HCT116 (cell line): Measurements from ENCODE around the gene ARSK. TPM values are rescaled to one million over a fixed set of nuclear protein-coding genes. Genes with fewer than 3 reads are reported as not detected.

Source experiments
- ATAC-seq: fragments of 200-7000 bp; cut with Tn5 transposase; 2 replicates; pipeline ENCODE4 v1.9.1; 2020; ENCODE audit warnings: mild to moderate bottlenecking, moderate library complexity
- BruUV-seq: library from RNA; stranded (reverse); fragments of 400-500 nt; replicated peaks from 2 replicates; lab custom pipeline; 2021; lab: Mats Ljungman, UMichigan
- CTCF ChIA-PET: fragments of 300-600 bp; sonication (Branson Sonifier 250); formaldehyde crosslinking; loops from one replicate; lab custom pipeline; 2021; ENCODE audit warnings: antibody characterized with exemption; lab: Charles Lee
- POLR2A ChIA-PET: fragments of 300-600, 350-600 bp; sonication (Branson Sonifier 250); formaldehyde crosslinking; loops from one replicate; lab custom pipeline; 2021; ENCODE audit warnings: antibody characterized with exemption; lab: Charles Lee
- RAD21 ChIA-PET, 2 experiments: fragments of 300-600 bp; sonication (Branson Sonifier 250); formaldehyde crosslinking; loops; one replicate each; lab custom pipeline; 2023; ENCODE audit warnings: low total read pairs in 2 of 2; ENCODE audit not compliant: uncharacterized antibody in 2 of 2, unreplicated experiment in 2 of 2, low non-redundant PET in 1 of 2; lab: Charles Lee
- DNase-seq: peaks from one replicate; pipeline ENCODE4 v3.0.0-alpha.2; 2010; ENCODE audit warnings: low read depth, low spot score
- H2AFZ ChIP-seq: fragments of 200-600 bp; shearing (Covaris generic), sonication (generic); 2 replicates; pipeline ENCODE4 v1.6.1; 2017; ENCODE audit warnings: low read depth, mixed run types, mixed read lengths, antibody characterized with exemption, low read length; ENCODE audit not compliant: poor library complexity, severe bottlenecking
- H3K27ac ChIP-seq: 2 replicates; pipeline ENCODE4 v1.5.1; 2012; ENCODE audit warnings: low read depth, low read length
- H3K27me3 ChIP-seq: fragments of 200-600 bp; sonication (generic); 2 replicates; pipeline ENCODE4 v1.6.1; 2016; ENCODE audit warnings: mixed run types, low read length, mixed read lengths; ENCODE audit not compliant: insufficient read depth
- H3K36me3 ChIP-seq, 2 experiments: fragments of 200-500 bp in 1 of 2; fragments of 200-600 bp in 1 of 2; sonication (Bioruptor generic) in 1 of 2; sonication (generic) in 1 of 2; 2 replicates each; pipeline versions ENCODE4 v1.5.1 to v1.6.1; 2014 to 2016; ENCODE audit warnings: low read length in 2 of 2, inconsistent platforms in 1 of 2, mixed read lengths in 1 of 2, mixed run types in 1 of 2; ENCODE audit not compliant: insufficient read depth in 2 of 2, control insufficient read depth in 1 of 2
- H3K4me1 ChIP-seq, 2 experiments: fragments of 200-600 bp in 1 of 2; sonication (generic) in 1 of 2; 2 replicates each; pipeline versions ENCODE4 v1.5.1 to v1.6.1; 2012 to 2017; ENCODE audit warnings: low read length in 2 of 2, inconsistent platforms in 1 of 2, mild to moderate bottlenecking in 1 of 2, mixed read lengths in 1 of 2, mixed run types in 1 of 2, moderate library complexity in 1 of 2; ENCODE audit not compliant: insufficient read depth in 2 of 2, control insufficient read depth in 1 of 2
- H3K4me2 ChIP-seq: fragments of 200-600 bp; sonication (generic); 2 replicates; pipeline ENCODE4 v1.6.1; 2017; ENCODE audit warnings: mixed run types, low read length, mixed read lengths
- H3K4me3 ChIP-seq, 2 experiments: fragments of 200-600 bp in 1 of 2; sonication (generic) in 1 of 2; replicated peaks in 1 of 2; 2 replicates each; pipeline ENCODE4 v1.5.1; 2011 to 2016; ENCODE audit warnings: low read length in 2 of 2, control low read depth in 1 of 2, low read depth in 1 of 2, mild to moderate bottlenecking in 1 of 2, mixed read lengths in 1 of 2, mixed run types in 1 of 2
- H3K79me2 ChIP-seq: fragments of 200-600 bp; sonication (generic); 2 replicates; pipeline ENCODE4 v1.6.1; 2017; ENCODE audit warnings: mild to moderate bottlenecking, mixed run types, low read length, moderate library complexity, mixed read lengths; ENCODE audit not compliant: insufficient read depth
- H3K9ac ChIP-seq: fragments of 200-600 bp; sonication (generic); 2 replicates; pipeline ENCODE4 v1.6.1; 2016; ENCODE audit warnings: low read length, mixed read lengths
- H3K9me2 ChIP-seq: fragments of 200-600 bp; sonication (generic), shearing (Covaris generic); 2 replicates; pipeline ENCODE4 v1.6.1; 2017; ENCODE audit warnings: mixed run types, mild to moderate bottlenecking, moderate library complexity; ENCODE audit not compliant: insufficient read depth
- H3K9me3 ChIP-seq, 2 experiments: fragments of 200-500 bp in 1 of 2; fragments of 200-600 bp in 1 of 2; sonication (Bioruptor generic) in 1 of 2; sonication (generic) in 1 of 2; 2 replicates each; pipeline ENCODE4 v1.6.1; 2014 to 2017; ENCODE audit warnings: low read length in 2 of 2, mixed read lengths in 2 of 2, inconsistent platforms in 1 of 2, low read depth in 1 of 2, mild to moderate bottlenecking in 1 of 2, mixed run types in 1 of 2, moderate library complexity in 1 of 2; ENCODE audit not compliant: control insufficient read depth in 1 of 2, insufficient read depth in 1 of 2
- H4K20me1 ChIP-seq: fragments of 200-600 bp; sonication (generic), shearing (Covaris generic); 2 replicates; pipeline ENCODE4 v1.6.1; 2017; ENCODE audit warnings: mixed run types, mild to moderate bottlenecking, moderate library complexity; ENCODE audit not compliant: insufficient read depth
- ATF3 ChIP-seq: IDR thresholded peaks from 2 replicates; pipeline ENCODE4 v1.6.1; 2012
- ELF1 ChIP-seq: IDR thresholded peaks from 2 replicates; pipeline ENCODE4 v1.6.1; 2012; ENCODE audit warnings: low read depth, borderline replicate concordance
- FOSL1 ChIP-seq: IDR thresholded peaks from 2 replicates; pipeline ENCODE4 v1.6.1; 2012; ENCODE audit warnings: low read depth
- JUND ChIP-seq: IDR thresholded peaks from 2 replicates; pipeline ENCODE4 v1.6.1; 2012
- POLR2AphosphoS5 ChIP-seq: IDR thresholded peaks from 2 replicates; pipeline ENCODE4 v1.6.1; 2011; ENCODE audit warnings: mild to moderate bottlenecking, low read depth, low read length, moderate library complexity
- RAD21 ChIP-seq: IDR thresholded peaks from 2 replicates; pipeline ENCODE4 v1.6.1; 2012; ENCODE audit warnings: low read depth, mild to moderate bottlenecking
- SP1 ChIP-seq: IDR thresholded peaks from 2 replicates; pipeline ENCODE4 v1.6.1; 2012; ENCODE audit warnings: low read depth
- SRF ChIP-seq: IDR thresholded peaks from 2 replicates; pipeline ENCODE4 v1.6.1; 2012; ENCODE audit warnings: low read depth
- TCF7L2 ChIP-seq: IDR thresholded peaks from 2 replicates; pipeline ENCODE4 v1.7.0; 2011; ENCODE audit warnings: borderline replicate concordance, inconsistent platforms; ENCODE audit not compliant: insufficient read depth, insufficient read length; ENCODE audit errors: extremely low read depth
- YY1 ChIP-seq: IDR thresholded peaks from 2 replicates; pipeline ENCODE4 v1.6.1; 2011; ENCODE audit warnings: low read length, low read depth, moderate library complexity, mild to moderate bottlenecking; ENCODE audit not compliant: insufficient replicate concordance; ENCODE audit errors: extremely low read depth
- ZFX ChIP-seq: fragments of 450-650 bp; IDR thresholded peaks from 2 replicates; pipeline ENCODE4 v1.6.1; 2017
- ZNF274 ChIP-seq: fragments of 200-500 bp; sonication (Bioruptor generic); IDR thresholded peaks from 2 replicates; pipeline ENCODE4 v1.6.1; 2014; ENCODE audit warnings: mild to moderate bottlenecking, low read depth, low read length, inconsistent platforms
- intact Hi-C: fragments of 100-400 bp; cut with micrococcal nuclease; formaldehyde crosslinking; loops from 2 replicates; pipeline ENCODE4 v1.10.0; 2022
- total RNA-seq: library from RNA; stranded (reverse); gene quantifications from one replicate; pipeline ENCODE4 v1.2.1, GENCODE V29; 2021; ENCODE audit not compliant: unreplicated experiment
- TF ChIP-seq, protein P1 (sequence below): IDR thresholded peaks from 2 replicates; pipeline ENCODE4 v1.6.1; 2012

Gene ARSK
- total RNA-seq, 1 experiment from 2014 or later: 4.6 TPM

- Histone ChIP-seq H3K36me3 (peaks cover 14 to 19% of the 10 kb centered on the region in 2 experiments; a peak in 3 of 4 replicates), H3K9ac (no peak overlapping the region), H3K9me2 (no peaks in the 10 kb centered on the region), H3K27ac (no peak overlapping the region), H3K9me3 (no peaks in the 10 kb centered on the region), H3K4me1 (peaks cover 0 to 5% of the 10 kb centered on the region in 2 experiments; a peak in 2 of 4 replicates), H2AFZ (no peak overlapping the region), H4K20me1 (no peaks in the 10 kb centered on the region; the same call in 1 of the 2 replicates), H3K4me2 (no peak overlapping the region), H3K27me3 (no peaks in the 10 kb centered on the region), H3K4me3 (no peak overlapping the region), H3K79me2 (peaks cover 41% of the 10 kb centered on the region)
- ChIA-PET POLR2A (no interaction called here), RAD21 (no interaction called here), CTCF (no interaction called here)
- DNase-seq (no peak), ATAC-seq (no peak)
- TF ChIP-seq ZNF274: no peak
- no peak for TF ChIP-seq TCF7L2
- no peak for TF ChIP-seq SRF
- TF ChIP-seq SP1: no peak
- TF ChIP-seq ZFX: no peak
- TF ChIP-seq, protein P1, sequence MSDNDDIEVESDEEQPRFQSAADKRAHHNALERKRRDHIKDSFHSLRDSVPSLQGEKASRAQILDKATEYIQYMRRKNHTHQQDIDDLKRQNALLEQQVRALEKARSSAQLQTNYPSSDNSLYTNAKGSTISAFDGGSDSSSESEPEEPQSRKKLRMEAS: no peak
- TF ChIP-seq RAD21: no peak
- intact Hi-C loops: no loop called here
- BruUV-seq: no TSS peak
These were observed 5.9 kb upstream of the ARSK start for GRCh38 chr5:95549030-95549429.

DNA sequence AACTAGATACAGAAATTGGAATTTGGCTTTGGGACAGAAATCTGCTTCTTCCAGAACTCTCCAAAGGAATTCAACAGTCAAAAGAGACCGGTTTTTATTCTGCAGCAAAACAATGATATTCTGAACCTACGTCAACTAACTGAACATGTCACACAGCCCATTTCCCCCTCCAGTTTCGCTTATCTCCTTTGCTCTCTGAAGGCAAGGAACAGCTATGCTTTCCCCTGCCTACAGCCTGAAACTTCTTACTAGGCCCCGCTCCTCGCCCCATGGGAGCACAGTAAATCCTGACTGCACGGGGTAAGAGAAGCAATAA lies 612 bp upstream of the ARSK start:
- H3K9me2 ChIP-seq: no peaks in the 10 kb centered on the region
- ChIA-PET RAD21 (no interaction called here), POLR2A (interaction anchor here (1.0 kb wide), 1 partner anchor 10 kb away, joined by 3 read pairs; no protein-coding TSS in a partner anchor), CTCF (no interaction called here)
- BruUV-seq: TSS peak; percentile 67
- H3K9me3 ChIP-seq: no peaks in the 10 kb centered on the region
- peak overlapping the region; percentile 86 for H2AFZ ChIP-seq
- ATAC-seq (no peak), DNase-seq (no peak)
- peaks cover 4 to 16% of the 10 kb centered on the region in 2 experiments; a peak in 3 of 4 replicates for H3K4me1 ChIP-seq
- H3K4me2 ChIP-seq: peak overlapping the region; percentile 87
- TF ChIP-seq FOSL1: no peak
- TF ChIP-seq YY1: no peak
- no peak for TF ChIP-seq ATF3
- TF ChIP-seq POLR2AphosphoS5: no peak
- TF ChIP-seq JUND: no peak
- no peak for TF ChIP-seq ELF1
- H3K4me3 ChIP-seq: peak overlapping the region; percentile 87 to 88
- peak overlapping the region; percentile 71 for H3K9ac ChIP-seq
- no peaks in the 10 kb centered on the region for H4K20me1 ChIP-seq
- no peaks in the 10 kb centered on the region for H3K27me3 ChIP-seq
- H3K36me3 ChIP-seq: 0 out of 4 replicates have a peak, but pooled peaks cover 0 to 4% of the 10 kb centered on the region in 2 experiments
- H3K27ac ChIP-seq: peak overlapping the region; percentile 45
- H3K79me2 ChIP-seq: peaks cover 57% of the 10 kb centered on the region
- intact Hi-C loops: loop anchor here (2.0 kb wide), 1 partner anchor 269 kb away; the partner anchor contains the start of gene MCTP1
